Naive B cell (primary cell): ENCODE results near the gene CA5B. TPM values are rescaled to one million over a fixed set of nuclear protein-coding genes. Genes with fewer than 3 reads are reported as not detected.
"Not testable (repeated sequence)": the region's sequence is repeated elsewhere in the genome, so short reads cannot be mapped to it uniquely, and the experiment has no call there.

Experiments used
- ATAC-seq, 2 donors: fragments of 150-1000 bp; cut with Tn5 transposase; 2 replicates each; pipeline ENCODE4 v1.10.0; 2021; ENCODE audit warnings: low read depth in 2 of 2, mild to moderate bottlenecking in 2 of 2, moderate library complexity in 2 of 2
- DNase-seq: peaks from one replicate; pipeline ENCODE4 v3.0.0; 2022
- H3K27ac Mint-ChIP-seq, 6 donors: one replicate each; pipeline ENCODE4 v1.8.0; 2020 to 2022; ENCODE audit warnings: mild to moderate bottlenecking in 6 of 6, mixed read lengths in 6 of 6, moderate library complexity in 5 of 6, inconsistent platforms in 2 of 6
- H3K27me3 Mint-ChIP-seq, 3 donors: one replicate each; pipeline ENCODE4 v1.8.0; 2021 to 2022; ENCODE audit warnings: mixed read lengths in 3 of 3, mild to moderate bottlenecking in 1 of 3
- H3K36me3 Mint-ChIP-seq, 2 donors: one replicate each; pipeline ENCODE4 v1.8.0; 2020 to 2022; ENCODE audit warnings: mixed read lengths in 2 of 2, inconsistent platforms in 1 of 2, mild to moderate bottlenecking in 1 of 2
- H3K4me1 Mint-ChIP-seq, 3 donors: one replicate each; pipeline ENCODE4 v1.8.0; 2020 to 2022; ENCODE audit warnings: mixed read lengths in 3 of 3, inconsistent platforms in 1 of 3, mild to moderate bottlenecking in 1 of 3, moderate library complexity in 1 of 3
- H3K4me3 Mint-ChIP-seq, 8 donors: one replicate each; pipeline ENCODE4 v1.8.0; 2020 to 2022; ENCODE audit warnings: mild to moderate bottlenecking in 8 of 8, mixed read lengths in 8 of 8, moderate library complexity in 8 of 8, inconsistent platforms in 2 of 8
- H3K9me3 Mint-ChIP-seq, 7 donors: one replicate each; pipeline ENCODE4 v1.8.0; 2020 to 2022; ENCODE audit warnings: mixed read lengths in 7 of 7, mild to moderate bottlenecking in 5 of 7, inconsistent platforms in 2 of 7, moderate library complexity in 1 of 7
- polyA plus RNA-seq, 6 donors: library from polyadenylated mRNA; unstranded; fragments of 300-500 nt; fragmentation: Illumina TruSeq; gene quantifications; one replicate each; pipeline ENCODE4 v1.2.3, GENCODE V29; 2021; ENCODE audit warnings: low read depth in 6 of 6

The CA5B gene
- polyA plus RNA-seq, 6 donors from 2014 or later = 37.4 to 76.1 (median 56.0) TPM

GRCh38 chrX:15755091-15755490 lies 17.0 kb downstream of the CA5B start:
- no peak overlapping the region for H3K4me3 Mint-ChIP-seq
- H3K4me1 Mint-ChIP-seq = peaks cover 23 to 32% (median 31%) of the 10 kb centered on the region in 3 donors
- no peaks in the 10 kb centered on the region for H3K36me3 Mint-ChIP-seq
- no peak for DNase-seq
- no peak for ATAC-seq
- no peaks in the 10 kb centered on the region for H3K9me3 Mint-ChIP-seq
- H3K27ac Mint-ChIP-seq = no peak overlapping the region
- no peaks in the 10 kb centered on the region for H3K27me3 Mint-ChIP-seq

- no peaks in the 10 kb centered on the region for H3K36me3 Mint-ChIP-seq
- H3K4me1 Mint-ChIP-seq = peaks cover 7 to 19% (median 18%) of the 10 kb centered on the region in 3 donors
- H3K27ac Mint-ChIP-seq = peak overlapping the region in 3 of 6 donors; percentile 58 to 95 (median 65)
- no peaks in the 10 kb centered on the region for H3K27me3 Mint-ChIP-seq
- ATAC-seq = peak in 1 of 2 donors; percentile 25
- no peaks in the 10 kb centered on the region for H3K9me3 Mint-ChIP-seq
- H3K4me3 Mint-ChIP-seq = no peak overlapping the region
- DNase-seq = no peak
Observed at GRCh38 chrX:15758140-15758539, 20.1 kb downstream of the CA5B start.

DNA sequence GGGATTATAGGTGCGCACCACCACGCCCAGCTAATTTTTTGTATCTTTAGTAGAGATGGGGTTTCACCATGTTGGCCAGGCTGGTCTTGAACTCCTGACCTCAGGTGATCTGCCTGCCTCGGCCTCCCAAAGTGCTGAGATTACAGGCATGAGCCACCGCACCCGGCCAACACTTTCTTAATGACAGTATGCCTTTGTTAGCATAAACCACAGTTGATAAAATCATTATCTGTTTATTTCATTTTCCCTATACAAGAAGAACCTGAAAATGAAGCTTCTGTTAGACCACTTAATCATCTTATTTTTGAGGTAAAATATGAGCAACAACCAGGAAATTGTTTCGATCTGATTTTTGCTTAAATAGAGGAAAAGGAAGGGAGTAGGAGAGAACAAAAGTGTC lies 21.8 kb downstream of the CA5B start:
- not testable (repeated sequence) for H3K36me3 Mint-ChIP-seq, H3K4me3 Mint-ChIP-seq, DNase-seq, H3K9me3 Mint-ChIP-seq, ATAC-seq, H3K27me3 Mint-ChIP-seq
- Mint-ChIP-seq H3K27ac (peak overlapping the region in 5 of 6 donors; percentile 3 to 84 (median 63)), H3K4me1 (peaks cover 4 to 15% (median 13%) of the 10 kb centered on the region in 3 donors)

GRCh38 chrX:15761564-15762191 lies 23.6 kb downstream of the CA5B start:
- H3K36me3 Mint-ChIP-seq = peaks cover 7 to 12% of the 10 kb centered on the region in 2 donors
- peak; percentile 25 for DNase-seq
- peak overlapping the region in 5 of 6 donors; percentile 29 to 76 (median 52) for H3K27ac Mint-ChIP-seq
- ATAC-seq = peak; percentile 53 to 56
- no peaks in the 10 kb centered on the region for H3K27me3 Mint-ChIP-seq
- peaks cover 4 to 13% (median 11%) of the 10 kb centered on the region in 3 donors for H3K4me1 Mint-ChIP-seq
- H3K9me3 Mint-ChIP-seq = no peaks in the 10 kb centered on the region
- no peak overlapping the region for H3K4me3 Mint-ChIP-seq

- Mint-ChIP-seq H3K4me3 (no peak overlapping the region), H3K27ac (peak overlapping the region in 3 of 6 donors; percentile 2 to 56 (median 35)), H3K36me3 (peaks cover 37 to 41% of the 10 kb centered on the region in 2 donors), H3K4me1 (peaks cover 0 to 3% (median 0%) of the 10 kb centered on the region in 3 donors), H3K9me3 (no peaks in the 10 kb centered on the region), H3K27me3 (no peaks in the 10 kb centered on the region)
- no peak for DNase-seq
- no peak for ATAC-seq
Observed at GRCh38 chrX:15769300-15769954, 31.4 kb downstream of the CA5B start.

GRCh38 chrX:15781961-15782699 lies 44.1 kb downstream of the CA5B start:
- peak; percentile 25 for DNase-seq
- H3K27me3 Mint-ChIP-seq = no peaks in the 10 kb centered on the region
- peak overlapping the region; percentile 68 to 92 (median 86) for H3K4me3 Mint-ChIP-seq
- H3K9me3 Mint-ChIP-seq = no peaks in the 10 kb centered on the region
- peak; percentile 68 to 71 for ATAC-seq
- H3K27ac Mint-ChIP-seq = peak overlapping the region; percentile 84 to 96 (median 90)
- H3K36me3 Mint-ChIP-seq = peaks cover 7 to 12% of the 10 kb centered on the region in 2 donors
- peaks cover 5 to 21% (median 6%) of the 10 kb centered on the region in 3 donors for H3K4me1 Mint-ChIP-seq

DNA sequence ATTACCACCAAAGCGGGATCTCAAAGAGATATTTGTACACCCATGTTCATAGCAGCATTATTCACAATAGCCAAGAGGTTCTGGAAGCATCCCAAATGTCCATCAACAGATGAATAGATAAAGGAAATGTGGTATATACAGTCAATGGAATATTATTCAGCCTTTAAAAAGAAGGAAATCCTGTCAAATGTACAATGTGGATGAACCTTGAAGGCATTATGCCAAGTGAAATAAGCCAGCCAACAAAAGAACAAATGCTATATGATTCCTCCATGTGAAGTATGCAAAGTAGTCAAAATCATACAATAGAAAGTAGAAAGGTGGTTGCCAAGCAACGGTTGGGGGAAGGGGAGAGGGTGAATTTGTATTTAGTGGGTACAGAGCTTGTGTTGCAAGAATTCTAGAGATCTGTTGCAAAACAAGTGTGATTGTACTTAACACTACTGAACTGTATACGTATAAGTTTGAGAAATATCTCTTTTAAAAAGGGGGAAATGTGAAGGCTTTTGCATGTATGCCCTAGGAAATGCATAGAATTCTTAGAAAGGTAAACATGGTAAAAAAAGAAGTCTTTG lies 47.2 kb downstream of the CA5B start:
- H3K4me3 Mint-ChIP-seq = no peak overlapping the region
- H3K27ac Mint-ChIP-seq = peak overlapping the region in 3 of 6 donors; percentile 15 to 55 (median 16)
- H3K27me3 Mint-ChIP-seq = no peaks in the 10 kb centered on the region
- ATAC-seq (no peak), DNase-seq (no peak)
- H3K36me3 Mint-ChIP-seq = peaks cover 7 to 12% of the 10 kb centered on the region in 2 donors
- peaks cover 5 to 21% (median 6%) of the 10 kb centered on the region in 3 donors for H3K4me1 Mint-ChIP-seq
- no peaks in the 10 kb centered on the region for H3K9me3 Mint-ChIP-seq

GRCh38 chrX:15786915-15787314 lies 48.8 kb downstream of the CA5B start:
- H3K4me1 Mint-ChIP-seq = peaks cover 5 to 13% (median 6%) of the 10 kb centered on the region in 3 donors
- peak overlapping the region in 2 of 6 donors; percentile 15 to 78 for H3K27ac Mint-ChIP-seq
- H3K36me3 Mint-ChIP-seq = peaks cover 7 to 9% of the 10 kb centered on the region in 2 donors
- H3K4me3 Mint-ChIP-seq = peak overlapping the region in 1 of 8 donors; percentile 36
- no peaks in the 10 kb centered on the region for H3K9me3 Mint-ChIP-seq
- DNase-seq (no peak), ATAC-seq (no peak)
- no peaks in the 10 kb centered on the region for H3K27me3 Mint-ChIP-seq

- no peak within 1 kb of the TSS for H3K4me3 Mint-ChIP-seq
Observed at GRCh38 chrX:15789979-15790768, 52.1 kb downstream of the CA5B start, which contains the start of gene ZRSR2. ZRSR2 (plus strand) TSS chrX:15790484; CDS start chrX:15790496, 12 bp downstream.

DNA sequence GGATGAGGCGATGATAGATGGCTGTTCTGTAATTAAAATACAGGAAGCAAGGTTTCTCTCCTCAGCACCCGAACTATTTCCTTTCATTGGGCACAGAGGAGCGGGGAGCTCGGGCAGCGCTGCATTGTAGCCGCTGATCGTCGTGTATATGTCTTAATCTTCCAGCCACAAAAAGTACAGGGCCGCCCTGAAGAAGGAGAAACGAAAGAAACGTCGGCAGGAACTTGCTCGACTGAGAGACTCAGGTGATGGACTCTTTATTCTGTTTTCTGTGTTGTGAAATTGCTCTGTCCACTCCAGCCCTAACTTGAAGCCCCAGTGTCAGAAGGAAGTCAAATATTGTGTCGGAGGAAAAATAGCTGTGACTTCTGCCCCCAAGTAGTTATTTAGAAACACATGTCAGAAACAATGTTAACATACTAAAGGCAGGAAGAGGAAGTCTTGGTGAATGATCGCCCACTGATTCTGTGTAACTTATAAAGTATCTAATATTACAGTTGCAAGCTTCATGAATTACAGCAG lies 52.8 kb downstream of the CA5B start:
- no peaks in the 10 kb centered on the region for H3K9me3 Mint-ChIP-seq
- peaks cover 0 to 6% of the 10 kb centered on the region in 2 donors for H3K36me3 Mint-ChIP-seq
- no peak overlapping the region for H3K27ac Mint-ChIP-seq
- peaks cover 7 to 27% (median 20%) of the 10 kb centered on the region in 3 donors for H3K4me1 Mint-ChIP-seq
- DNase-seq (no peak), ATAC-seq (peak; percentile 38 to 46)
- no peaks in the 10 kb centered on the region for H3K27me3 Mint-ChIP-seq
- no peak overlapping the region for H3K4me3 Mint-ChIP-seq

More at GRCh38 chrX:15789979-15790768, 52.1 kb downstream of the CA5B start, which contains the start of gene ZRSR2:
- DNase-seq = peak; percentile 92
- peaks cover 7 to 20% (median 18%) of the 10 kb centered on the region in 3 donors for H3K4me1 Mint-ChIP-seq
- H3K36me3 Mint-ChIP-seq = peaks cover 0 to 6% of the 10 kb centered on the region in 2 donors
- no peaks in the 10 kb centered on the region for H3K27me3 Mint-ChIP-seq
- peak; percentile 88 to 89 for ATAC-seq
- no peak within 1 kb of the TSS for H3K27ac Mint-ChIP-seq
- no peaks in the 10 kb centered on the region for H3K9me3 Mint-ChIP-seq

DNA sequence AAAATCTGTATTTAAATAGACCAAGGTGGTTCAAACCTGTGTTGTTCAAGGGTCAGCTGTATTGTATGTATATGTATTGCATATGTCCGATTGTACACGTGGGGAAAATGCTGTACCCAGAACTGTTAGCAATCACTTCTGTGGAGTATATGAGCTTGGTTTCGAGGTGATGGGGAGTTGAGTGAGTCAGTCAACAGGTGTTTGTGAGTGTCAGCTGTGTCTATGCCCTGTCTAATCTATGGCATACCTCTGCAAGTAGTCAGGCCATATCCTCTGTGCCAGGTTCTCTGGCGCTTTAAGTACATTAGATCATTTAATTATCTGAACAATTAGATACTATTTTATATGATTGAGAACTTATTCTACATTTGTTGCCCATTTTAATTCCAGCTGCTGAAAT lies 59.6 kb downstream of the CA5B start:
- DNase-seq = no peak
- no peaks in the 10 kb centered on the region for H3K27me3 Mint-ChIP-seq
- H3K4me3 Mint-ChIP-seq = no peak overlapping the region
- H3K4me1 Mint-ChIP-seq = peaks cover 7 to 48% (median 27%) of the 10 kb centered on the region in 3 donors
- H3K36me3 Mint-ChIP-seq = peaks cover 0 to 20% of the 10 kb centered on the region in 2 donors
- ATAC-seq = no peak
- H3K27ac Mint-ChIP-seq = peak overlapping the region in 1 of 6 donors; percentile 41
- no peaks in the 10 kb centered on the region for H3K9me3 Mint-ChIP-seq

DNA sequence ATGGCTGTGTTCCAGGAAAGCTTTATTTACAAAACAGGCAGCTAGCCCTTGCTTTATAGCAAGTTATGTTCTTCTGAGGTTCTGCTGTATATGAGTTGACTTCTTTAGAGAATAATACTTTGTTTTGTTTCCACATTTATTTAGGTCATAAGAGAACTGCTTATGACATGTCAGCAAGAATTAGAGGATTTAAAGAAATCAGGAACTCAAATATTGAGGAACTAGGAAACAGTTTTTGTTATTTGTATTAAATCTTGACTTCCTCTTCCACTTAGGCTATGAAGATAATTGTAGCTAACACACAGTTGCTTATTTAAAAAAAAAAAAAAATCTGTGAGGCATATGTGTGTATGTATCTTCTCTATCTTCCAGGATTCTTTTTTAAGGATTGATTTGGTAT lies 66.5 kb downstream of the CA5B start:
- Mint-ChIP-seq H3K4me3 (peak overlapping the region in 1 of 8 donors; percentile 3), H3K27ac (peak overlapping the region in 2 of 6 donors; percentile 32 to 38), H3K36me3 (peaks cover 14 to 30% of the 10 kb centered on the region in 2 donors), H3K9me3 (no peaks in the 10 kb centered on the region), H3K4me1 (peaks cover 10 to 22% (median 19%) of the 10 kb centered on the region in 3 donors), H3K27me3 (no peaks in the 10 kb centered on the region)
- ATAC-seq = peak; percentile 25 to 35
- no peak for DNase-seq
